ENCODE results near the gene TCF7L1. TPM values are rescaled to one million over a fixed set of nuclear protein-coding genes. Genes with fewer than 3 reads are reported as not detected.

The TCF7L1 gene
- polyA plus RNA-seq, 1 donor from 2014 or later, result not detected

DNA sequence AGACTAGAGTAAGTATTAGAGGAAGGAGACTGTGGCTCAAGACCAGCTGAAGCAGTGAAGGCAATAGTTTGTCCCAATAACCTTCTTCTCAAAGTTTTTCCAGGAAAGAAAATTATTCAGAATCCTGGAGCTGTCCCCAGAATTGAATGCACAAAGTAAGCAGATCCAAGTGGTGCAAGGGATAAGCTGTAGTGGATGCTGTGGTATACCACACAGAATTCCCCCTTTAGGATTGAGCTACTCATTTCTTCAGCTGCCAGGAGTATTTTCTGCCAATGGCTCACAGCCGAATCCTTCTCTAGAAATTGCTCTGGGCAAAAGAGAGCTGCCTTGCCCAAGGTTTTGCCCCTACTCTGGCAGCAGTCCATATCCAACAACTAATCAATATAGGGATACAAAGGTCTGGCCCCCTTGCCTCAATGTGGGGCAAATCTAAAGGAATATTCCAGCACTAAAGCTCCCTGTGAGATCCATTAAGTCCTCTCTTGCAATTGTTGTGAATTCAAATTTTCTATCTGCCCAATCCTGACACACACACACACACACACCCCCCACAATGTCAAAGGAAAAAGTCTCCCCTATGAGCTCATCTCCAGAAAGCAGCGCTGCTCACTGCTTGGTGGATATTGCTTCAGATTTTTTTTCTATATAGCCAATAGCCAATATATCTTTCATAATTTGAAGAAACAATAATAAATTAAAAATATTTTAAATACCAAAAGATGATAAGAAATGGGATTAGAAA is 18.4 kb upstream of the TCF7L1 start:
- H3K27ac ChIP-seq (ENCODE audit: low read length), result no peak overlapping the region
- H3K79me2 ChIP-seq (replicated peaks; ENCODE audit: insufficient read depth, low read length), result no peaks in the 10 kb centered on the region
- H3K4me3 ChIP-seq (ENCODE audit: low read length), result no peak overlapping the region
- no peaks in the 10 kb centered on the region for H3K27me3 ChIP-seq (ENCODE audit: insufficient read depth, low read depth, low read length)
- H4K20me1 ChIP-seq (ENCODE audit: insufficient read depth), result no peaks in the 10 kb centered on the region
- no peak overlapping the region for H2AFZ ChIP-seq (ENCODE audit: low read depth, low read length)
- no peaks in the 10 kb centered on the region for H3K9me2 ChIP-seq (ENCODE audit: insufficient read depth, low read length)
- H3K9me3 ChIP-seq (ENCODE audit: low read length), result no peaks in the 10 kb centered on the region
- no peak for TF ChIP-seq SMC3 (conservative IDR thresholded peaks at IDR 0.05; ENCODE audit: poor library complexity)
- TF ChIP-seq POLR2AphosphoS5 (IDR thresholded peaks at IDR 0.05), result no peak
- no peak for TF ChIP-seq EZH2 (IDR thresholded peaks at IDR 0.05; ENCODE audit: borderline replicate concordance, insufficient read depth, low read length, poor library complexity, severe bottlenecking)
- TF ChIP-seq RAD21 (conservative IDR thresholded peaks at IDR 0.05), result no peak
- no peak for TF ChIP-seq MXI1 (conservative IDR thresholded peaks at IDR 0.05; ENCODE audit: poor library complexity, severe bottlenecking)
- no peak for TF ChIP-seq TAF1 (IDR thresholded peaks at IDR 0.05; ENCODE audit: low read depth)
- TF ChIP-seq, protein P1, sequence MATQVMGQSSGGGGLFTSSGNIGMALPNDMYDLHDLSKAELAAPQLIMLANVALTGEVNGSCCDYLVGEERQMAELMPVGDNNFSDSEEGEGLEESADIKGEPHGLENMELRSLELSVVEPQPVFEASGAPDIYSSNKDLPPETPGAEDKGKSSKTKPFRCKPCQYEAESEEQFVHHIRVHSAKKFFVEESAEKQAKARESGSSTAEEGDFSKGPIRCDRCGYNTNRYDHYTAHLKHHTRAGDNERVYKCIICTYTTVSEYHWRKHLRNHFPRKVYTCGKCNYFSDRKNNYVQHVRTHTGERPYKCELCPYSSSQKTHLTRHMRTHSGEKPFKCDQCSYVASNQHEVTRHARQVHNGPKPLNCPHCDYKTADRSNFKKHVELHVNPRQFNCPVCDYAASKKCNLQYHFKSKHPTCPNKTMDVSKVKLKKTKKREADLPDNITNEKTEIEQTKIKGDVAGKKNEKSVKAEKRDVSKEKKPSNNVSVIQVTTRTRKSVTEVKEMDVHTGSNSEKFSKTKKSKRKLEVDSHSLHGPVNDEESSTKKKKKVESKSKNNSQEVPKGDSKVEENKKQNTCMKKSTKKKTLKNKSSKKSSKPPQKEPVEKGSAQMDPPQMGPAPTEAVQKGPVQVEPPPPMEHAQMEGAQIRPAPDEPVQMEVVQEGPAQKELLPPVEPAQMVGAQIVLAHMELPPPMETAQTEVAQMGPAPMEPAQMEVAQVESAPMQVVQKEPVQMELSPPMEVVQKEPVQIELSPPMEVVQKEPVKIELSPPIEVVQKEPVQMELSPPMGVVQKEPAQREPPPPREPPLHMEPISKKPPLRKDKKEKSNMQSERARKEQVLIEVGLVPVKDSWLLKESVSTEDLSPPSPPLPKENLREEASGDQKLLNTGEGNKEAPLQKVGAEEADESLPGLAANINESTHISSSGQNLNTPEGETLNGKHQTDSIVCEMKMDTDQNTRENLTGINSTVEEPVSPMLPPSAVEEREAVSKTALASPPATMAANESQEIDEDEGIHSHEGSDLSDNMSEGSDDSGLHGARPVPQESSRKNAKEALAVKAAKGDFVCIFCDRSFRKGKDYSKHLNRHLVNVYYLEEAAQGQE (IDR thresholded peaks at IDR 0.05; ENCODE audit: borderline replicate concordance), result no peak
- no peak for TF ChIP-seq EP300 (conservative IDR thresholded peaks at IDR 0.05; ENCODE audit: poor library complexity, severe bottlenecking)
- TF ChIP-seq, protein P2, sequence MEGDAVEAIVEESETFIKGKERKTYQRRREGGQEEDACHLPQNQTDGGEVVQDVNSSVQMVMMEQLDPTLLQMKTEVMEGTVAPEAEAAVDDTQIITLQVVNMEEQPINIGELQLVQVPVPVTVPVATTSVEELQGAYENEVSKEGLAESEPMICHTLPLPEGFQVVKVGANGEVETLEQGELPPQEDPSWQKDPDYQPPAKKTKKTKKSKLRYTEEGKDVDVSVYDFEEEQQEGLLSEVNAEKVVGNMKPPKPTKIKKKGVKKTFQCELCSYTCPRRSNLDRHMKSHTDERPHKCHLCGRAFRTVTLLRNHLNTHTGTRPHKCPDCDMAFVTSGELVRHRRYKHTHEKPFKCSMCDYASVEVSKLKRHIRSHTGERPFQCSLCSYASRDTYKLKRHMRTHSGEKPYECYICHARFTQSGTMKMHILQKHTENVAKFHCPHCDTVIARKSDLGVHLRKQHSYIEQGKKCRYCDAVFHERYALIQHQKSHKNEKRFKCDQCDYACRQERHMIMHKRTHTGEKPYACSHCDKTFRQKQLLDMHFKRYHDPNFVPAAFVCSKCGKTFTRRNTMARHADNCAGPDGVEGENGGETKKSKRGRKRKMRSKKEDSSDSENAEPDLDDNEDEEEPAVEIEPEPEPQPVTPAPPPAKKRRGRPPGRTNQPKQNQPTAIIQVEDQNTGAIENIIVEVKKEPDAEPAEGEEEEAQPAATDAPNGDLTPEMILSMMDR (IDR thresholded peaks at IDR 0.05; ENCODE audit: poor library complexity, severe bottlenecking), result no peak
- H3F3A ChIP-seq (ENCODE audit: insufficient read depth, low read length, poor library complexity, severe bottlenecking), result no peaks in the 10 kb centered on the region
- H3K4me2 ChIP-seq (ENCODE audit: low read length), result no peak overlapping the region
- no peaks in the 10 kb centered on the region for H3K36me3 ChIP-seq (ENCODE audit: insufficient read depth, low read length)
- no peak overlapping the region for H3K9ac ChIP-seq (ENCODE audit: low read length)

DNA sequence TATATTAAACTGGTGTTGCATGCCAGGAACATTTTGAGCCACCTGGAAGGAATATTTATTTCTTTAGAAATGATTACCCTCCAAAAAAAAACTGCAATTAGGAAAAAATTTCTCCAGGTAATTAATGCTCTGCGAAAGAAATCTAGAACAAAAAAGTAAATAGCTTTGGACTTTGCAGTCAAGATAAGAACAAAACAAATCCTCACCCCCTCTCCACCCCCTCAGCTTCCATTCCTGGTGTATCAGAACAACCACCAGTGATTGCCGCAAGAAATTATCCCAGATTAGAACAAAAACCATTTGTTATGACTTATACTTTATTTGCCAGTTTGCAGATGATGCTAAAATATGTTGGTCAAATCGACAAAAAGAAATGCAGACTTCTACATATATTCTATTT is 17.0 kb upstream of the TCF7L1 start:
- Histone ChIP-seq H3K9ac (ENCODE audit: low read length) (no peak overlapping the region), H3K27me3 (ENCODE audit: insufficient read depth, low read depth, low read length) (no peaks in the 10 kb centered on the region)
- TF ChIP-seq RAD21 (conservative IDR thresholded peaks at IDR 0.05), result no peak
- TF ChIP-seq, protein P1 (IDR thresholded peaks at IDR 0.05; ENCODE audit: borderline replicate concordance), result no peak
- no peak for TF ChIP-seq MXI1 (conservative IDR thresholded peaks at IDR 0.05; ENCODE audit: poor library complexity, severe bottlenecking)
- TF ChIP-seq, protein P2 (IDR thresholded peaks at IDR 0.05; ENCODE audit: poor library complexity, severe bottlenecking), result no peak
- no peak for TF ChIP-seq TAF1 (IDR thresholded peaks at IDR 0.05; ENCODE audit: low read depth)
- TF ChIP-seq EZH2 (IDR thresholded peaks at IDR 0.05; ENCODE audit: borderline replicate concordance, insufficient read depth, low read length, poor library complexity, severe bottlenecking), result no peak
- TF ChIP-seq SMC3 (conservative IDR thresholded peaks at IDR 0.05; ENCODE audit: poor library complexity), result no peak
- TF ChIP-seq EP300 (conservative IDR thresholded peaks at IDR 0.05; ENCODE audit: poor library complexity, severe bottlenecking), result no peak
- no peak for TF ChIP-seq POLR2AphosphoS5 (IDR thresholded peaks at IDR 0.05)

More for the DNA sequence above, 17.0 kb upstream of the TCF7L1 start:
- Histone ChIP-seq H4K20me1 (ENCODE audit: insufficient read depth) (no peaks in the 10 kb centered on the region), H3F3A (ENCODE audit: insufficient read depth, low read length, poor library complexity, severe bottlenecking) (no peaks in the 10 kb centered on the region), H3K4me3 (ENCODE audit: low read length) (no peak overlapping the region), H3K9me2 (ENCODE audit: insufficient read depth, low read length) (no peaks in the 10 kb centered on the region), H3K9me3 (ENCODE audit: low read length) (no peaks in the 10 kb centered on the region), H3K36me3 (ENCODE audit: insufficient read depth, low read length) (no peaks in the 10 kb centered on the region), H3K4me2 (ENCODE audit: low read length) (no peak overlapping the region), H3K27ac (ENCODE audit: low read length) (no peak overlapping the region), H2AFZ (ENCODE audit: low read depth, low read length) (no peak overlapping the region), H3K79me2 (replicated peaks; ENCODE audit: insufficient read depth, low read length) (no peaks in the 10 kb centered on the region)
